Measurements from ENCODE around the gene PDPN.

PDPN gene

GRCh38 chr1:13617773-13618172 lies 34.1 kb downstream of the PDPN start:
- no peak for DNase-seq (ENCODE audit: low spot score)

DNA sequence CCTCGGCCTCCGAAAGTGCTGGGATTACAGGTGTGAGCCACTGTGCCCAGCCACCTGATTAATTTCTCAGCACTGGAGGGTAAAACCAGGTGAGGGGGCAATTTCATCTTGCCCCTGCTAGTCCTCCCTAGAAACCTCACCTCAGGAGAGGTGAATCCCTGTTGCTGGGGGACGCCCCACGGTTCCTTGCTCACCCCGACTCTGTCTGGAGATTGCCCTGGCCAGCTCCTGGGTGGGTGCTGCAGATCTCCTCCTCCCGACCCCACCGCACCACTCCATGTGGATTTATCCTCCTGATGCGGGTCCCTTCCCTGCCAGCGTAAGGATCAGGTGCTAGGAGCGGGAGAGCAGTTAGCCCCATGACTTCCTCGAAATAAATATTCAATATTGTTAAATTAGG lies 34.9 kb downstream of the PDPN start:
- no peak for DNase-seq (ENCODE audit: low spot score)

- DNase-seq (ENCODE audit: low spot score), result no peak
Observed at GRCh38 chr1:13619909-13620308, 36.3 kb downstream of the PDPN start.

GRCh38 chr1:13620825-13621224 lies 37.2 kb downstream of the PDPN start:
- no peak for DNase-seq (ENCODE audit: low spot score)

DNA sequence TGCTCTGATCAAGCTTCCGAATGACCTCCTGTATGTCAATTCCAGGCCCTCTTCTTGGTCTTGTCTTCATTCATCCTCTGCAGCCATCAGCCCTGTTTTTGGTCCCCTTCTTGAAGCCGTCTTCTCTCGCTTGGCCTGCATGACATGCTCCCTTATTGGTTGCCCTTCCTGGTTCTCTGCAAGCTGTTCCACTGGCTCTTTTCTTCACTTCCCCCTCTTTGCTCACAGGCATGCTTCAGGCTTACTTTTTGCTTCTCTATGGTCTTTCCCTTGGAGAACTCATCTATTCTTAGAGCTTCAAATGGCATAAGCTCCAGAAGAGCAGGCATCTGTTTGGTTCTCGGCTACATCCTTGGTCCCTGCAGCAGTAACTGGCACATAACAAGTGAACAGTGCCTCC lies 38.8 kb downstream of the PDPN start:
- DNase-seq (ENCODE audit: low spot score), result no peak

- no peak for DNase-seq (ENCODE audit: low spot score)
Observed at GRCh38 chr1:13623021-13623637, 39.5 kb downstream of the PDPN start.

GRCh38 chr1:13624526-13624925 lies 40.9 kb downstream of the PDPN start:
- no peak for DNase-seq (ENCODE audit: low spot score)

GRCh38 chr1:13627127-13627526 lies 43.5 kb downstream of the PDPN start:
- no peak for DNase-seq (ENCODE audit: low spot score)

DNA sequence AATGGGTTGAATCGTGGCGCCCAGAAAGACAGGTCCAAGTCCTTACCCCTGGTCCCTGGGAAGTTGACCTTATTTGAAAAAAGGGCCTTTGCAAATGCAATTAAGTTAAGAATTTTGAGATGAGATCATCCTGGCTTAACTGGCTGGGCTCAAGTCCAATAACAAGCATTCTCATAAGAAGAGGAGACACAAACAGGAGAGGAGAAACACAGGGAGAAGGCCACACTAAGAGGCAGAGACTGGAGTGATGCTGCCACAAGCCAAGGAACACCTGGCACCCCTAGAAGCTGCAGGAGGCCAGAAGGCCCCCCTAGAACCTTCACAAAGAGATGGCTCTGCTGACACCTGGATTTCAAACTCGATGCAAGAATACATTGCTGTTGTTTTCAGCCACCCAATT lies 44.6 kb downstream of the PDPN start:
- no peak for DNase-seq (ENCODE audit: low spot score)

DNA sequence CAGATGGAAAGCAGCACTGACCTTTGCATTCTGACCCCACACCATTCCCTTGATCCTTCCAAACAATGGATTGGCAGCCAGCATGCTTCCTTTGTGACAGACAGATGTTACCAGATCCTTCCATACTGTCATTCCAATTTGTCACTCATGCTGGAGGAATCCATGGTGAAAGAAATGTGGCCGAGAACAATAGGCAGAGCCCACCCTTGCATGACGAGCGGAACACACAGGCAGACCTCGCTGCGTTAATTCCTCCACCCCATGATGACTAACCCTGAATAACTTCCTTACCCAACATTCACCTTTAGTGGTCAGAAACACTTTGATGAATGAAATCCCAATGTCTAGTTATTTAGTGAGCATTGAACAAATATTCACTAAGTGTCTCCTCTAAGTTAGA lies 45.1 kb downstream of the PDPN start:
- peak; percentile 55 for DNase-seq (ENCODE audit: low spot score)

- DNase-seq (ENCODE audit: low spot score), result no peak
Observed at GRCh38 chr1:13642306-13643004, 58.8 kb downstream of the PDPN start.

GRCh38 chr1:13643017-13643416 lies 59.4 kb downstream of the PDPN start:
- no peak for DNase-seq (ENCODE audit: low spot score)

DNA sequence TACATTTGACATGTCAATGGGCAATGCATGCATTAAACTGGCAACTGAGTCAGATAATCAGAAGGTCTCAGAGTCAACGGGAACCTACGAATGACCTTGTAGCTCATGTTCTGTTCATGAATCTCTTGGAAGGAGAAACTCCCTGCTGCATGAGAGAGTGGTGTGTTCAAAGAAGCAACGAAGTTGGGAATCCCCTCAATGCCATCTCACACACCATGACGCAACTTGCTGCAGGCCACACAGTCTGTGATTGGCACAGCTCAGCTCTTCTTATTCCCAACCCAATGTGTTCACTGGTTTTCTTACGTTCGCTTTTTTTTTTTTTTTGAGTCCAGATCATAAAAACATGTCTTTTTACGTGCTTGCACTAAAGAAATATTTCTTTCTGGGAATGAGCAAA lies 62.9 kb downstream of the PDPN start:
- DNase-seq (ENCODE audit: low spot score), result no peak

DNA sequence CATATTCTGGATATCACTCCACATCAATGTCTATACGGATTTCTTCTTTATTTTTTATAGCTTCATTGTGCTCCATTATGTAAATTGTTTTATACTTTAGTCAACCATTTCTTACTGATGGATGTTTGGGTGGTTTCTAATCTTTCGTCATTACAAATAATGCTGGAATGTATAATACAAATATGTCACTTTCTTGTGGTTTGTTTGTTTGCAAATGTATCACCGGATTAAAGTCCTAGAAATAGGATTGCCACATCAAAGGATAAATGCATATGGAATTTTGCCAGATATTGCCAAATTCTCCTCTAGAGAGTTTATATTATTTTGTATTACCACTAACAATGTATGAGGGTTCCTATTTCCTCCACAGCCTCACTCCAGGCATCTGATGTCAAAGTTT lies 67.6 kb downstream of the PDPN start:
- no peak for DNase-seq (ENCODE audit: low spot score)

- DNase-seq (ENCODE audit: low spot score), result no peak
Observed at GRCh38 chr1:13652238-13652637, 68.6 kb downstream of the PDPN start.

DNA sequence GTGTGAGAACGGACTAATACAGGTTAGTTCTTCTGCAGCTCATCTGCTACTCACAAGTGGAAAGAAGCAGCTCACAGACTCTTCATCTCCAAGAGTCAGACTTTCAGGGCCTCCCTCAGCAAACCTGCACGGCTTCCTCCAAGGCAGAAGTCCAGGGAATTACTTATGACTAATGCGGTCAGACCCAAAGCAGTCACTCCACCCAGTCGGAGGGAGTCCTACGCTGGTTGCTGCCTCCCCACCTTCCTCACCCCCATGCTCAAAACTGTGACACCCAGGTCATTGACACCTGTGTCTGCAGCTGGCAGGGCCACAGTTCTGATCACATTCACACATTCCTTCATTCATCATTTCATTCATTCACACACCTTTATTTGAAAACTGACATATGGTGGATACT lies 77.9 kb downstream of the PDPN start:
- no peak for DNase-seq (ENCODE audit: low spot score)

DNA sequence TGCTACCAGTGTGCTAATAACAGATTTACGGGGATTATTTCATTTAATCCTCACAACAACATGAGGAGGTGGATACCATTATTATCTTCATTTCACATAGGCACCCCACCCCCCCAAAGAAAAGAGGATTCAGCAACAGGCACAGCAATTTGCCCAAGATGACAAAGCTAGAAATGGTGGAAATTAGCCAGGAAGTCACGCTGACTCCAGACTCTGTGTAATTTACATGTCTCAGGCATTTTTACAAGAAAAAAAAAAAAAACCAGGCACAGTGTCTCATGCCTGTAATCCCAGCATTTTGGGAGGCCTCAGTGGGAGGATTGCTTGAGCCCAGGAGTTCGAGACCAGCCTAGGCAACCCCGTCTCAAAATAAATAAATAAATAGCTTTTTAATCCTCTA lies 78.9 kb downstream of the PDPN start:
- no peak for DNase-seq (ENCODE audit: low spot score)

GRCh38 chr1:13663969-13664368 lies 80.3 kb downstream of the PDPN start:
- no peak for DNase-seq (ENCODE audit: low spot score)

DNA sequence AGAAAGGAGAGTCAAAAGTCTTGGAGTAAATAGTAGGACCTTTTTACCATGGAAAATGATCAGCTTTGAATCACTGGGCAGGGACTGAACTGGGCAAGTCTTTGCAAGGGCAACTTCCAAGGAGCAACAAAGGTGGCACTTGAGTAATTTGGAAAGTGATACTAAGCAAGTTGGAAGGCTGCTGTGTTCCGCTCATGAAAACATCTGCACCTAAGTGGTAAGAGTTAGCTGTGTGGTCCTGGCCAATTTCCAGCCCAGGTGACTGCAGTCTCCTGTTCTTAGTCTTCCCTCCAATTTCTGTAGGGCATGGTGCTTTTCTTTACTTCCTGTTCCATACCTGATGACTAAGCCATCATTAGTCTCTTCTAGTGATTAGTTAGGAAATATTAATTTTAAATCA lies 80.8 kb downstream of the PDPN start:
- DNase-seq (ENCODE audit: low spot score), result no peak

GRCh38 chr1:13666317-13666716 lies 82.7 kb downstream of the PDPN start:
- no peak for DNase-seq (ENCODE audit: low spot score)

Measured in kidney capillary endothelial cell (primary cell).